Colon (tissue), 2 donors: Measurements from ENCODE around the gene DLG5.

Experiments
- FAIRE-seq: peaks from 2 replicates; lab custom pipeline; 2012; peaks lifted over from hg19 to GRCh38; lab: Jason Lieb, UNC
- donor health status: control.
- donor health status: control.

DLG5 gene, protein sequence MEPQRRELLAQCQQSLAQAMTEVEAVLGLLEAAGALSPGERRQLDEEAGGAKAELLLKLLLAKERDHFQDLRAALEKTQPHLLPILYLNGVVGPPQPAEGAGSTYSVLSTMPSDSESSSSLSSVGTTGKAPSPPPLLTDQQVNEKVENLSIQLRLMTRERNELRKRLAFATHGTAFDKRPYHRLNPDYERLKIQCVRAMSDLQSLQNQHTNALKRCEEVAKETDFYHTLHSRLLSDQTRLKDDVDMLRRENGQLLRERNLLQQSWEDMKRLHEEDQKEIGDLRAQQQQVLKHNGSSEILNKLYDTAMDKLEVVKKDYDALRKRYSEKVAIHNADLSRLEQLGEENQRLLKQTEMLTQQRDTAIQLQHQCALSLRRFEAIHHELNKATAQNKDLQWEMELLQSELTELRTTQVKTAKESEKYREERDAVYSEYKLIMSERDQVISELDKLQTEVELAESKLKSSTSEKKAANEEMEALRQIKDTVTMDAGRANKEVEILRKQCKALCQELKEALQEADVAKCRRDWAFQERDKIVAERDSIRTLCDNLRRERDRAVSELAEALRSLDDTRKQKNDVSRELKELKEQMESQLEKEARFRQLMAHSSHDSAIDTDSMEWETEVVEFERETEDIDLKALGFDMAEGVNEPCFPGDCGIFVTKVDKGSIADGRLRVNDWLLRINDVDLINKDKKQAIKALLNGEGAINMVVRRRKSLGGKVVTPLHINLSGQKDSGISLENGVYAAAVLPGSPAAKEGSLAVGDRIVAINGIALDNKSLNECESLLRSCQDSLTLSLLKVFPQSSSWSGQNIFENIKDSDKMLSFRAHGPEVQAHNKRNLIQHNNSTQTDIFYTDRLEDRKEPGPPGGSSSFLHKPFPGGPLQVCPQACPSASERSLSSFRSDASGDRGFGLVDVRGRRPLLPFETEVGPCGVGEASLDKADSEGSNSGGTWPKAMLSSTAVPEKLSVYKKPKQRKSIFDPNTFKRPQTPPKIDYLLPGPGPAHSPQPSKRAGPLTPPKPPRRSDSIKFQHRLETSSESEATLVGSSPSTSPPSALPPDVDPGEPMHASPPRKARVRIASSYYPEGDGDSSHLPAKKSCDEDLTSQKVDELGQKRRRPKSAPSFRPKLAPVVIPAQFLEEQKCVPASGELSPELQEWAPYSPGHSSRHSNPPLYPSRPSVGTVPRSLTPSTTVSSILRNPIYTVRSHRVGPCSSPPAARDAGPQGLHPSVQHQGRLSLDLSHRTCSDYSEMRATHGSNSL (N-terminal part only)

DNA sequence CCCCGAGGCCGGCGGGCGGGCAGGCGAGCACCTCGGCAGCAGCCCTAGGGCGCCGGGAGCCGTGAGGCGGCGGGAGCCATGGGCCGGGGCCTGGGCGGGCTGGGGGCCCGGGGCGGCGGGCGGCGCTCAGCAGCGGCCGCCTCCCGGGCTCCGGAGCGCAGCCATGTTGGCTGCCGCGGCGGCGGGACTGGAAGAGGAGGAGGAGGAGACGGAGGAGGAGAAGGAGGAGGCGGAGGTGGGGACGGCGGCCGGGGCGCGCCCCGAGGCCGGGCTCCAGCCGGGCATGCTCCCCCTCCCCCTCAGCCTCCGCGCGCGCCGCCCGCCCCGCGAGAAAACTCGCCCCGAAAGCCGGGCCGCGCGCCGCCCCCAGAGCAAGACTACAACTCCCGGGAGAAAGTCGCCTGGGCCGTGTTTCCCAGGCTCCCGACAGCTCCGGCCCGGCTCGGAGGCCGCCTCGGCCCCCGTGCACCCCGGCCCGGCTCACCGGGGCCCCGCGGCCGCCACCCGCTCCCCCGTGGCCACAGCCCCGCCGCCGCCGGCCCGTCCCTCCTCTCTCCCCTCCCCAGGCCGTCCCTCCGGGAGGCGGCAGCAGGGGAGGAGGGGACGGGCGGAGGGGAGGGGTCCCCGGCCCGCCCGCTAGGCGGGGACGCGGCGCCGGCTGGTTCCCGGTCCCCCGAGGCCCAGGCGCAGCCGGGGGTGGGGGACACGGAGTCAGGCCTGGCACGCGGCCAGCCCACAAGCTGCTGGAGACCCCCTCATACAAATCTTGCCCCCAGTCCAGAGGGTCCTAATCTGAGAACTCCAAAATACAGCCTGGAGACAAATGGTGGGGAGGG lies at the start of gene DLG5:
Gene DLG5, minus strand, starts transcription at position 190 of the 836 bp plus-strand sequence. CDS start 235 bp downstream, outside the sequence.
- FAIRE-seq: no peak

DNA sequence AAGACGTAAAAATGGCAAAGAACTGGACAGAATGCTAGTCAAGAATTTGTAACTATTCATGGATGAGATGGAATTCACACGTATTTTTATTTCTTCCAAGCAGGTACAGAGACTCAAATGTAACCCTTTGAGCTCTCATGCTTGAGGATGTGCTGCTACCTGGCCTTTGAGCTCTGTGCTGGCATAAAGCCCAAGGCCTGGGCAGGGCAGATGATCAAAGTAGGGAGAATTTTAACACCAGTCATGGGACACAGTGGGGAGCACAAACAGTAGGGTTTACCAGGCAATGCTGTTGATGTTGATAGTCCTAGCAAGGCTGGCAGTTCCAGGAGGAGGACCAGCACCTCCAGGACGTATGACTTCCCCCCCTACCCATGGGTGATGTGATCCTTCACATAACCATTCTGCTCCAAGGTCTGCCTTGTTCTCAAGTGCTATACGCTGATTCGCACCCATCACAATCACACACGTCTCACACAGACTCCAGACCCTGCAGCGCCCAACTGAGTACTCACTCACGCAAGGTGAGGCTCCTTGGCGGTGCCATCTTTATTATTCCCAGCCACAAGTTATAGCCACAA lies 48.6 kb upstream of the DLG5 start:
- FAIRE-seq: no peak

DNA sequence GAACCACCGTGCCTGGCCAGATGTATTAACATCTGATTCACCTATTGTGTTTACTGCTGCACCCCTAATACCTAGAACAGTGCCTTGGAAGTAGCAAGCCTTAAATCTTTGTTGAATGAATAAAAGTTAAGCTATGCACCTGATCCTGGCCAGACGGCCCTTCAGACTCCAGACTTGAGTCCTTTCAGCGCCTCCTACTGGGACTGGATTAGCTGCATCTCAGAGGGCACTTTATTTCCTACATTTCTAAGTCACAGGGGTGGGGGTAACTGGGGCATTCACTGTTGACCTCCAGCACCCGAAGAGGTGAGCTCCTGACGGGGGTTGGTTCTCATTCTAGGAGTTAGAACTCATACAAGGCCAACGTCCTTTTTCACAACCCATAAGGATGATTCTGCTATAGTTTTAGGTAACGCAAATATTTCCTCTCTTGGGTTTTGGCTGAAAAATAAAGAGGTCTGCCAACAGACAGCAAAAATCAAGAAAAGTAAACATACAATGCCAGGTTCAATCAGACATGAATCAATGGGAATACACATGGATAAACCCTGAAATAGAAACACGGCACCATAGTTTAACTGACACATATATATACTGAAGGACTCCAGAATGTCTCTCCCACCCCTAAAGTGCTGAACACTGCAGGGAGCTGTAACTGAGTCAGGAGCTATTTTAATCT lies 48.0 kb upstream of the DLG5 start:
- FAIRE-seq: no peak

DNA sequence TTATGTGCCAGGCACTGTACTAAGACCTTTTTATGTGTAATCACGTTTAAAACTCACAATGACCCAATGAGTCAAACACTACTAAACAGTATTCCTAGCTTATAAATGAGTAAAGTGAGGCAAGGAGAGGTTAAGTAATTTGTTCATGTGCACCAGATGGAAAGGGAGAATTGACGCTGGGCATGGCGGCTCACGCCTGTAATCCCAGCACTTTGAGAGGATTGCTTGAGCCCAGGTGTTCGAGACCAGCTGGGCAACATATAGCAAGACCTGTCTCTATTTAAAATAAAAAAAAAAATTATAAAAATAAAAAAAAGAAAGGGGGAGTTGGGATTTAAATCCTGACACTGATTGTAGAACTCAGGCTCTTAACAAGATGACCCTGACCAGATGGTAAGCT lies 46.7 kb upstream of the DLG5 start:
- FAIRE-seq: no peak

DNA sequence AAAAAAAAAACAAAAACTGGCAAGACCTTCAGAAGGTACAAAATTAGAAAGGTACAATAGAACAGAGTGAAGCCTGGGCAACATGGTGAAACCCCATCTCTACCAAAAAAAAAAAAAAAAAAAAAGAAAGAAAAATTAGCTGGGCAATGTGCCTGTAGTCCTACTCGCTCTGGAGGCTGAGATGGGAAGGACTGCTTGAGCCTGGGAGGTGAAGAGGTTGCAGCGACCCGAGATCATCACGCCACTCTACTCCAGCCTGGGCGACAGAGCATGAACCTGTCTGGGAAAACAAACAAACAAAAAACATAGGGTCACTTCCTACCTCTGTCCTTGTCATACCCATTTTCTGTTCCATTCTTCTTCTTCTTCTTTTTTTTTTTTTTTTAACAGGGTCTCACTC lies 45.6 kb upstream of the DLG5 start:
- no peak for FAIRE-seq

DNA sequence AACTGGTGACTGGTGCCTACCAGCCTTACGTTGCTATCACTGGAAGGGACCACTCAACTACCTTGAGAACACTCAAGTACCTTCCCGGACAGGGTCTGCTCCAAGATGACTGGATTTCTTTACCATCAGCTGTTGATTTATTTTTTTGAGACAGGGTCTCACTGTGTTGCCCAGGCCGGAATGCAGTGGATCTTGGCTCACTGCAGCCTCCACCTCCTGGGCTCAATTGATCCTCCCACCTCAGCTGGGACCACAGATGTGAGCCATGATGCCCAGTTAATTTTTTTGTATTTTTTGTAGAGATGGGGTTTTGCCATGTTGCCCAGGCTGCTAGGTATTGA lies 45.2 kb upstream of the DLG5 start:
- FAIRE-seq: no peak

DNA sequence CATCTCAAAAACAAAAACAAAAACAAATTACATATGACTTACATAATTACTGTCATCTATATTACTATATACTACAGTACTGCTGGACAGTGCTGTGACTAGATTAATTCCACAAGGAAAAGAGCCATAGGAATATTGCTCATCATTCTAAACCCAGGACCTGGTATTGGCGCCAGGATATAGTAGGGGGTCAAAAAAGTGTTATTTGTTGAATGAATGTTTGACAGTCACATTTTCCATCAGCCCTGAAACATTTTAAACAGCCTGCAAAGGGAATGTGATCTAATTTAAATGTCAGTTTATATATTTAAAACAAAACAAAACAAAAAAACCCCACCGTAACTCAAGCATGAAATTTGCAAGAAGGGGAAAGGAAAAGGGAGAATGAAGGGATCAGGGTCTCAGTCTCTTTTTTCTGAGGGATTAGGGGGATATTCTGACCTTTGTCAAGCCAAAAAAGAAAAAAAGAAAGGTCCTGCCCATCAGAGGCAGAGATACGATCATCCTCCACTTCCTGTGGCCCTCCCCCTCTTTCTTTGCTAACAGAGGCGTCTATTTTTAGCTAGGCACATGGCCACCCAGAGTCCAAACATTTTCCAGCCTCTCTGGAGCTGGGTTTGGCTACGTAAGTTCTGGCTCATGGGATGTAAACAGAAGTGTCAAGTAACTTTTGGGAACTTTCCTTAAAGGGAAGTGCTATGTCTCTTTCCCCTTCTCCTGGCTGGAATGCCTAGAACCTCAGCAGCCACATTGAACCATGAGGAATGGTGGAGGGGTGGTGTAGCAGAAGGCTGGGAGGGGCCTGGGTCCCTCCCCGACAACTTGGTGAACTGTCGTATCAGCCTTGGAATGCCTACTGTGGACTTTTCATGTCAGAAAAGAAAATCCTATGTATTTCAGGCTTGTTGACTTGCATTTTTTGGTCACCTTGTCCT lies 44.6 kb upstream of the DLG5 start:
- FAIRE-seq: no peak

DNA sequence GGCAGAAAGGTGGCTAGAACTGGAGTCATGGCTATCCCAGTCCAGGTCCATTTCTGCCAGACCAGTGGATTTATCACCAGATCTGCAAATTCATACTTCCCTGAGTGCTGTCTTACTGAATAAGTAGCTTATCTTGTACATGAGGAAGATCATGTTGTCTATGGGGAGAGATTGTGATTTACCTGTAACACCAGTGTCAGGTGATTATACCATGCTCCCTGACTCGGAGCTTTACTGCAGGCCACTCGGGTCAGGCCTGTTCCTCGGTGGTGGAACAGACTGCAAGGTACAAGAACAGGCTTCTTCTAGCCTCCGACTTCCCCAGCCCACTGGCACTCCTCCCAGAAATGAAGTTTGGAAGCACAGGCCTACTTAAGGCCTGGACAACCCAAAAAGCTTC lies 42.6 kb upstream of the DLG5 start:
- FAIRE-seq: no peak

DNA sequence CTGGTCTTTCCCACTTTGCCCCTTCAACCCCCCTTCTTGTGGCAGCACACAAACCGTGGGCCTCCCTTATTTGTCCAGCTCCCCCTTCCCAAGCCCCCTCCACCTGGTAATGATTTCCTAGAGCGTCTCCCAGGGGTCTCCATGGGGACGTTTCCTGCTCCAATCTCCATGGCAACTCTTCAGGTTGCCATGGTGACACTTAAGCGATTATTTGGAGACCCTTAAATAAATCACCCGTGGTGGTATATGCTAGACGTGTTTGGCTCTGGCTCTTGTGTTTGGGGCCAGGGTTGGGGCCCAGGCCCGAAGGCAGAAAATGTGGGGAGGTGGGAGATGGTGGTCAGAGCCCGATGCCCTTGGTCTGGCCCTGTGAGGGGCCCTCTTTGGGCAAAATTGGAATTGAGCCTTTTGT lies 41.1 kb upstream of the DLG5 start:
- FAIRE-seq: no peak

DNA sequence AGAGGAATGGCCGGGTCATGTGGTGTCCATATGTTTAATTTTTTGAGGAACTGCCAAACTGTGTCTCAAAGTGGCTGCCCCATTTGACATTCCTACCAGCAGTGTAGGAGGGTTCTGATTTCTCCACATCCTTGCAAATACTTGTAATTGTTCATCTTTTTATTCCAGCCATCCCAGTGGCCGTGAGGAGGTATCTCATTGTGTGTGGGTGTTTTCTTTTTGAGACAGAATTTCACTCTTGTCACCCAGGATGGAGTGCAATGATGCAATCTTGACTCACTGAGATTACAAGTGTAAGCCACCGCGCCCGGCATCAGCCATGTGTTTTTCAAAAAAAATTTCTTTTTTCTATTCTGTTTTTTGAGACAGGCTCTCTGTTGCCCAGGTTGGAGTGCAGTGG lies 38.7 kb upstream of the DLG5 start:
- FAIRE-seq: no peak

DNA sequence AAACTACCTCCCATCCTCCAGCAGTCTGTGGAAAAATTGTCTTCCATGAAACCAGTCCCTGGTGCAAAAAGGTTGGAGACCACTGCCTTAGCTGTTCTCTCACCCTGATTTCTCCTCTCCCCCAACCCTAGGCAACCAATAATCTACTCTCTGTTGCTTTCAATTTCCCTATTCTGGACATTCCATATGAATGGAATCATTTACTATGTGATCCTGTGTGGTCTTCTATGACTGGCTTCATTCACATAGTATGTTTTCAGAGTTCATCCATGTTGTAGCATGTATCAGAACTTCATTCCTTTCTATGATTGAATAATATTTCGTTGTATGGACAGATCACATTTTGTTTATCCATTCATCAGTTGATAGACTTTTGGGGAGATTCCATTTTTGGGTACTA lies 38.3 kb upstream of the DLG5 start:
- FAIRE-seq: no peak

DNA sequence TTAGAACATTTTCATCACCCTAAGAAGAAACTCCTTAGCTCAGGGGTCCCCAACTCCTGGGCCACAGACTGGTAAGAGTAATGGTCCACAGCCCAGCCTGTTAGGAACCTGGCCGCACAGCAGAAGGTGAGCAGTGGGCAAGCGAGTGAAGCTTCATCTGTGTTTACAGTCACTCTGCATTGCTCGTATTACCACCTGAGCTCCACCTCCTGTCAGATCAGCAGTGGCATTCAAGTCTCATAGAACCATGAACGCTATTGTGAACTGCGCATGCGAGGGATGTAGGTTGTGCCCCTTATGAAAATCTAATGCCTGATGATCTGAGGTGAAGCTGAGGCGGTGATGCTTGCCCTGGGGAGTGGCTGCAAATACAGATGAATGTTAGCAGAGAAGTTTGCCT lies 37.3 kb upstream of the DLG5 start:
- FAIRE-seq: no peak

DNA sequence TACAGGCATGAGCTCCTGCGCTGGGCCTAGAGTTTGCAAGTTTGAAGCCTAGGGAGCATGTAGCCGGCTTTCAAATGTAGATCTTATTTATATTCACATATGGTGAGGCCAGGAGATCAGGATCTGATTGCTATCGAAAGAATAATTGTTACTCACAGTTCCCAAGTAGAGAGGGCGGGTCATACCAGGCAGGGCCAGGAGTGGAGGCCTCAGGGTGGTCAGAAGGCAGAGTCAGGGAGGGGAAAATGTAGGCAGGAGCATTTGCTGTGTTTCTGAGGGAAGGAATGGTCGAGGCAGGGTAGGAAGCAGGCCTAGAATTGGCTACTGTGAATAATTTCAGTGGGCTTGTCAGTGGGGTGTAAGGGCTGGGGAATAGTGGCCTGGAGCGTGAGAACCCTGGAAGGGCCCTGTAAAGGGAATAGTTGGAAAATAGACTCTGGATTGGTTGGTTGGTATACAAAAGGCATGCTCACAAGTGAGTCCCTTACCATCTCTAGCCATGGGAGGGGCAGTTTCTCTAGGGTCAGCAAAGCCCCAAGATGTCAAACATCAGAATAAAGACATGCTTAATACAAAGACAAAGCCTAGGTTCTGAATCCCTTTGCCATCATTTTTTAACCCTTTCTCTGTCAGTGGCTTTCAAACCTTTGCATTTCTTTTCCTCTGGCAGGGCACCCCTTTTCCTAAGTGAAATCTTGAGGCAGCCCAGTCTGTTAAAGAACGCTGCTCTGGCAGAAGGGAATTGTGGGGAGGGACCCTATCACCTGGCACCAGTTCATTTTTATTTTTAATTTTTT lies 36.0 kb upstream of the DLG5 start:
- no peak for FAIRE-seq

DNA sequence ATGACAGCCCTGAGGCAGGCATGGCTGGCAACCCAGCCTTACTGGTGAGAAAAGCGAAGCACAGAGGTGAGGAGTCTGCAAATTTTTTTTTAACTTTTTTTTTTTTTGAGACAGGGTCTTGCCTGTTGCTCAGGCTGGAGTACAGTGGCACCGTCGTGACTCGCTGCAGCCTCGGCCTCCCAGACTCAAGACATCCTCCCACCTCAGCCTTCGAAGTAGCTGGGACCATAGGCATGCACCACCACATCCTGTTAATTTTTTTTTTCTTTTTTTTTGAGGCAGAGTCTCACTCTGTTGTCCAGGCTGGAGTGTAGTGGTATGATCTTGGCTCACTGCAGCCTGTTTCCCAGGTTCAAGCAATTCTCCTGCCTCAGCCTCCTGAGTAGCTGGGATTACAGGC lies 35.1 kb upstream of the DLG5 start:
- no peak for FAIRE-seq

DNA sequence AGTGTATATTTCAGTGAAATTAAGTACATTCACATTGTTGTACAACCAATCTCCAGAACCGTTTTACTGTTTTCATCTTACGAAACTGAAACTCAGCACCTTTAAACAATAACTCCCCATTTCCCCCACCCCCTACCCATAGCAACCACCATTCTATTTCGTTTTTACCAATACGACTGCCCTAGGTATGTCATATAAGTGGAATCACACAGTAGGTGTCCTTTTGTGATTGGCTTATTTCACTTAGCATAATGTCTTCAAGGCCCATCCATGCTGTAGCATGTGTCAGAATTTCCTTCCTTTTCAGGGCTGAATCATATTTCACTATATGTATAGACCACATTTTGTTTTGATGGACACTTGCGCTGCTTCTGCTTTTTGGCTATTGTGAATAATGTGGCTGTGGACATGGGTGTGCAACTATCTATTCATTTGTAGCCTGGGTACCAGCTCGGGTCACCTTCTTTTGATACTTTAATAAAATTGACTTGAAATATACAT lies 34.3 kb upstream of the DLG5 start:
- FAIRE-seq: no peak

DNA sequence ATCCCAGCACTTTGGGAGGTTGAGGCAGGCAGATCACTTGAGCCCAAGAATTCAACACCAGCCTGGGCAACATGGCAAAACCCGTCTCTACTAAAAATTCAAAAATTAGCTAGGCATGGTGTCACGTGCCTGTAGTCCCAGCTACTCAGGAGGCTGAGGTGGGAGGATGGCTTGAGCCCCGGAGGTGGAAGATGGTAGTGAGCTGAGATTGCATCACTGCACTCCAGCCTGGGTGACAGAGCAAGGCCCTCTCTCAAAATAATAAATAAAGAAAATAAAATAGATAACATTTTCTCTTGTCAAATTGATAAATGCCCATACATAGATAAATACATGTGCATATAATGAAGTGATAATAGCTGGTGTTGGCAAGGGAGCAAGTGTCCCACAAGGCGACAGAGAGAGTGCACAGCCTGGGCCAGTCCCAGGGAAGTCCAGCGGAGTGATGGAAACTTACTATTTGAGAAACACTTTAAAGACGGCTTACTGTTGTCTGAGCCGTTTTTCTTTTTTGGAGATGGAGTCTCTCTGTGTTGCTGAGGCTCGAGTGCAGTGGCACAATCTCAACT lies 33.4 kb upstream of the DLG5 start:
- no peak for FAIRE-seq

DNA sequence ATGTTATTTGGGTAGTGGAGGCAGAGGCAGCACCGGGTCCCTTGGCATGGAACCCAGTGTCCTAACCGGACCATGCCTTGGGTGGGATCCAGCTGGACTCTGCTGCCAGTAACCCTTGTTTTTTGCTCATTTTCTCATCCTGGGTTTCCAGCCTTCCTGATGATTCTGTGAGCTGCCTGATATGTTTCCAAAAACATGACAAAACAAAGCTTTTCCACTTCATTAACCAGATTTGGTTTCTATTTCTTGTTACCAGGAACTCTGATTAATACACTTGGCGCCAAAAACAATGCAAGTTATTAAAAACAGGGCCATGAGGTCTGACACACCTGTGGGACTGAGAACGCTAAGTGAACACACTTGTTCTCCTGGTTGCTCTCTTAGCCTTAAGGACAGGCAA lies 32.8 kb upstream of the DLG5 start:
- no peak for FAIRE-seq

DNA sequence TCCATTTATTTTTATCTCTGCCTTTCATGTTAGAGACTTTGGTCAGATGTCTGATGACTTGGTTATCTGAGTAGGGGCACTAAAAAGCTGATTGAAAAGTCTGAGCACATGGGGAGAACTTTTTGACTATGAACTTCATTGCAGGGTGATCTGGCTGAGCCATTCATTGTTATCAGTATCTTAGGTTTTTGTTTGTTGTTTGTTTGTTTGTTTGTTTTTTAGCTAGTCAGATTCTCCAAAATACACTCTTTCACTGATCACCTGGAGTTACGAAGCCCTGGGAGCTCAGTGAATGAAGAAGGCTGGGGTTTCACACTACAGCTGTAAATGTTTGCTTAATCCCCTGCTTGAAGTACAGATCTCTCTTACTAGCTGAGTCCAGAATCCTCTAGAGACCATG lies 28.6 kb upstream of the DLG5 start:
- FAIRE-seq: no peak
